Nucleus accumbens (tissue), 56 donors: ENCODE measurements around the gene ERV3-1.
"Not testable (repeated sequence)": the region's sequence is repeated elsewhere in the genome, so short reads cannot be mapped to it uniquely, and the experiment has no call there.

ENCODE experiments used
- DNase-seq, 56 donors: peaks; one replicate each; lab custom pipeline; 2025; lab: John Stamatoyannopoulos, UW

The ERV3-1 gene

GRCh38 chr7:64944667-64945502 is 61.6 kb downstream of the ERV3-1 start:
- DNase-seq = not testable (repeated sequence)
